Heart right ventricle (tissue), 16 donors: ENCODE data around the gene OTOS. TPM values are rescaled to one million over a fixed set of nuclear protein-coding genes. Genes with fewer than 3 reads are reported as not detected.

ENCODE experiments used
- ATAC-seq, 8 donors: fragments of 200-7000 bp; cut with Tn5 transposase; one replicate each; pipeline ENCODE4 v1.9.1; 2020; ENCODE audit warnings: mild to moderate bottlenecking in 8 of 8, moderate library complexity in 8 of 8, moderate number of reproducible peaks in 1 of 8
- DNase-seq, 2 donors: peaks; one replicate each; pipeline ENCODE4 v3.0.0-alpha.2; 2020
- H3K27ac ChIP-seq, 10 donors: fragments of 200-600 bp; sonication (generic) in 2 of 10; one replicate each; pipeline versions ENCODE4 v1.5.0 to v1.8.0; 2020 to 2022; ENCODE audit warnings: mild to moderate bottlenecking in 3 of 10
- H3K27me3 ChIP-seq, 7 donors: fragments of 200-600 bp; one replicate each; pipeline ENCODE4 v1.8.0; 2021 to 2022; ENCODE audit warnings: mild to moderate bottlenecking in 2 of 7
- H3K36me3 ChIP-seq, 9 donors: fragments of 200-600 bp; sonication (generic) in 1 of 9; one replicate each; pipeline versions ENCODE4 v1.5.0 to v1.8.0; 2020 to 2022; ENCODE audit warnings: mild to moderate bottlenecking in 2 of 9
- H3K4me1 ChIP-seq, 9 donors: fragments of 200-600 bp; sonication (generic) in 1 of 9; one replicate each; pipeline versions ENCODE4 v1.5.0 to v1.8.0; 2020 to 2022; ENCODE audit warnings: mild to moderate bottlenecking in 4 of 9
- H3K4me3 ChIP-seq, 10 donors: fragments of 200-600 bp; sonication (generic) in 2 of 10; one replicate each; pipeline versions ENCODE4 v1.5.0 to v1.8.0; 2020 to 2022; ENCODE audit warnings: mild to moderate bottlenecking in 7 of 10, moderate library complexity in 2 of 10
- H3K9me3 ChIP-seq, 11 donors: fragments of 200-600 bp in 10 of 11; sonication (generic) in 2 of 11; one replicate each; pipeline versions ENCODE4 v1.5.0 to v1.8.0; 2013 to 2022; ENCODE audit warnings: mild to moderate bottlenecking in 2 of 11, control low read depth in 1 of 11, moderate library complexity in 1 of 11
- WGBS, 2 donors: extraction: QIAGEN DNeasy Blood & Tissue Kit; methylation state at CpG; one replicate each; pipeline ENCODE4 v1.1.7; 2013; ENCODE audit warnings: inconsistent platforms in 1 of 2; 5-methylcytosine and 5-hydroxymethylcytosine counted together
- intact Hi-C, 10 donors: fragments of 100-400 bp; cut with DNase I; formaldehyde crosslinking; loops; one replicate each; pipeline versions ENCODE4 v1.11.1 to v1.14.2; 2022
- polyA plus RNA-seq, 2 donors: library from polyadenylated mRNA; stranded (reverse); fragments of 200-250 nt; gene quantifications; one replicate each; pipeline ENCODE4 v1.2.3, GENCODE V29; 2013
- total RNA-seq, 10 donors: library from RNA; stranded (reverse); fragmentation: NEBNext Ultra II Directional in 3 of 10; extraction: Animal tissue kit (Norgen Biotek cat#: 25700) in 3 of 10; gene quantifications; one replicate each; pipeline versions ENCODE4 v1.2.1 to v1.2.4, GENCODE V29; 2021 to 2023
- TF ChIP-seq, protein P1 (sequence below), 9 donors: fragments of 200-600 bp; sonication (generic) in 2 of 9; IDR thresholded peaks; one replicate each; pipeline versions ENCODE4 v1.5.0 to v1.8.0; 2021 to 2022; ENCODE audit warnings: antibody characterized with exemption in 9 of 9, mild to moderate bottlenecking in 5 of 9, moderate library complexity in 1 of 9
- donor health status: Arrhythmogenic right ventricular cardiomyopathy.
- donor health status: ischemic (EF 13 %, LVEDD 7.1; RV severe dilation, severe dysfunction).
- donor health status: healthy with polysubstance abuse.
- donor health status: DM: no; HTN: yes; CAD: no.
- donor health status: DM: no; HTN: no; CAD: no.
- donor health status: ischemic (EF 25% LVEDD 6.9; RV normal size, moderate dysfunction).
- donor health status: ischemic (EF 25% LVEDD 5.7; RV mildly dilated, moderate dysfunction).
- donor health status: healthy.
- donor health status: DM: yes; HTN: yes; CAD: no.
- donor health status: Ischemic cardiomyopathy.
- donor health status: ischemic (EF 35%, LVEDD 5.7; RV mildly dilated, moderate dysfunction).
- donor health status: nonischemic (EF 11% LVEDD 7.7; RV severe dilation, severe dysfunction).
- donor health status: DM: yes; HTN: yes; CAD: no.
- donor health status: PGD.
- donor health status: ischemic (EF 29% LVEDD 5.4; RV normal size, mild dysfunction).
- donor health status: nonischemic (EF 23%, LVEDD 6.1; RV moderate dilation, normal function).

The OTOS gene
- total and polyA plus RNA-seq, 12 donors: not detected

DNA sequence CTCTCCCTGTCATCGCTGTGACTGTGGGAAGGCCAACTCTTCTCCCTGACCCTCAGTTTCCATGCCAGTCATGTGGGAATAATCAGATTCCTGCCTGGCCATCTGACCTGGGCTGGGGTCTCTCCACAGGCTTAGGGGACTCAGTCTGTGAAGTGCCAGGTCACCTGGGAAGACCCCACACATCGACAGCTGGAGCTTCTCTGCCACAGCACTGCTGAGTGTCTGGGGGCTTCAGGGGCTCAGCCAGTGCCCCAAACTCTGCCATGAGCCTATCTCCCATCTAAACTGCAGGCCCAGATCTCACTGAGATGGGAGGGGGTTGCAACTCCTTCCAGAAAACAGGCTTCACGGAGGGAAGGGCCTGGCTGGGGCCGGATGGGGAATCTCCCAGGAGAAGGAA lies 42.0 kb upstream of the OTOS start:
- Histone ChIP-seq H3K4me3 (no peak overlapping the region), H3K36me3 (no peaks in the 10 kb centered on the region), H3K4me1 (no peaks in the 10 kb centered on the region), H3K9me3 (peaks cover 0 to under 1% (median 0%) of the 10 kb centered on the region in 11 donors), H3K27ac (no peak overlapping the region), H3K27me3 (peaks cover 0 to 59% (median 14%) of the 10 kb centered on the region in 7 donors)
- no peak for DNase-seq
- 76 to 85% methylated on average over 4 of the region's 4 CpGs for WGBS, 2 donors
- intact Hi-C loops: no loop called here
- no peak for ATAC-seq
- TF ChIP-seq, protein P1, sequence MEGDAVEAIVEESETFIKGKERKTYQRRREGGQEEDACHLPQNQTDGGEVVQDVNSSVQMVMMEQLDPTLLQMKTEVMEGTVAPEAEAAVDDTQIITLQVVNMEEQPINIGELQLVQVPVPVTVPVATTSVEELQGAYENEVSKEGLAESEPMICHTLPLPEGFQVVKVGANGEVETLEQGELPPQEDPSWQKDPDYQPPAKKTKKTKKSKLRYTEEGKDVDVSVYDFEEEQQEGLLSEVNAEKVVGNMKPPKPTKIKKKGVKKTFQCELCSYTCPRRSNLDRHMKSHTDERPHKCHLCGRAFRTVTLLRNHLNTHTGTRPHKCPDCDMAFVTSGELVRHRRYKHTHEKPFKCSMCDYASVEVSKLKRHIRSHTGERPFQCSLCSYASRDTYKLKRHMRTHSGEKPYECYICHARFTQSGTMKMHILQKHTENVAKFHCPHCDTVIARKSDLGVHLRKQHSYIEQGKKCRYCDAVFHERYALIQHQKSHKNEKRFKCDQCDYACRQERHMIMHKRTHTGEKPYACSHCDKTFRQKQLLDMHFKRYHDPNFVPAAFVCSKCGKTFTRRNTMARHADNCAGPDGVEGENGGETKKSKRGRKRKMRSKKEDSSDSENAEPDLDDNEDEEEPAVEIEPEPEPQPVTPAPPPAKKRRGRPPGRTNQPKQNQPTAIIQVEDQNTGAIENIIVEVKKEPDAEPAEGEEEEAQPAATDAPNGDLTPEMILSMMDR (IDR thresholded peaks at IDR 0.05): no peak

DNA sequence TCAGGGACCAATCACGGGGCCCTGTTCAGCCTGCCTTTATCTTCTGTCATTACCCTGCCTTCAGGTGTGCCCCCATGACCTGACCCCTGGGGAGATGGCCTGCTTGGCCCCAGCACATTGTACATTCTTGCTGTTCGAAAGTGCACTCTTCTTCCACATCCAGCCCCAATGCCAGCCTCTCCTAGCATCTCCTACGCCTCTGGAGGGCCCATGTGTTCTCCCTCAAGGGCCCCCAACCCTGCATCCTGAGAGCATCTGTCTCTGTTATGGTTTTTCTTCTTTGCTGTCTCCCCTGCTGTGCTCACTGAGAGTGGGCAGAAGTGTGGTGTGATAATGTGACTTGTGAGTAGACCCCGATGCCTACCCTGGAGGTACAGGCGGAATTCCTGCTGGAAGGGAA lies 41.5 kb upstream of the OTOS start:
- WGBS, 2 donors: 80 to 86% methylated on average over 5 of the region's 5 CpGs
- Histone ChIP-seq H3K27ac (no peak overlapping the region), H3K36me3 (no peaks in the 10 kb centered on the region), H3K27me3 (peaks cover 0 to 64% (median 17%) of the 10 kb centered on the region in 7 donors), H3K4me1 (no peaks in the 10 kb centered on the region), H3K9me3 (no peaks in the 10 kb centered on the region), H3K4me3 (no peak overlapping the region)
- intact Hi-C loops: no loop called here
- DNase-seq: no peak
- TF ChIP-seq, protein P1 (IDR thresholded peaks at IDR 0.05): no peak
- ATAC-seq: no peak

DNA sequence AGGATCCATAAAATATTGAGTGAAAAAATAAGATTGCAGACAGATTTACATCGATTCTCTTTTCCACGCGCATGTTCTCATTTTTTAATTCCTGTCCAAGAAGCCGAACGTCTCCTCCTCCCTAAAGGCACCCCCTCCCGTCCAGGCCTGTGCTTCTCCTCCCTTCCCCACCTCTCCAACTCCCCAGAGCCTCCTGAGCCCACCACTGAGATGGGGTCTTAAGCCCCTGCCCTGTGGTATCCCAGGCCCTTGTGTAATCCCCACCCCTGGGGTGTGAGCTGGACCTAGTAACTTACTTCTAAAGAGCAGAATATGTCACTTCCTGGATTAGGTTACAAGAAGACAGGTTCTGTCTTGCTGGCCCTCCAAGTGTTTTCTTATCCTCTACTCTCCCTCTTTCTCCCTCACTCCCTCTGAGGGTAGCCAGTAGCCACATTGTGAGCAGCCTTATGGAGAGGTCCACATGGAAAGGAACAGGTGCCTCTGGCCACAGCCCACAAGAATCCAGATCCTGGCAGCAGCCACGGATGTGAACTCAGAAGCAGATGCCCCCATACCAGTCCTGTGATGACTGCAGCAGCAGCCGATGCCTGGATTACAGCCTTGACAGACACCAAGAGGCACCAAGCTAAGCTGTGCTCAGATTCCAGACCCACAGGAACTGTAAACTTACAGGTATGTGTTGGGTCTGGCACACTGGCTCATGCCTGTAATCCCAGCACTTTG lies 39.6 kb upstream of the OTOS start:
- no peak overlapping the region for H3K4me3 ChIP-seq
- H3K36me3 ChIP-seq: no peaks in the 10 kb centered on the region
- intact Hi-C loops: no loop called here
- TF ChIP-seq, protein P1 (IDR thresholded peaks at IDR 0.05): no peak
- peaks cover 0 to 69% (median 20%) of the 10 kb centered on the region in 7 donors for H3K27me3 ChIP-seq
- ATAC-seq (no peak), DNase-seq (no peak)
- no peaks in the 10 kb centered on the region for H3K4me1 ChIP-seq
- H3K27ac ChIP-seq: no peak overlapping the region
- no peaks in the 10 kb centered on the region for H3K9me3 ChIP-seq
- WGBS, 2 donors: 76% methylated on average over 8 of the region's 8 CpGs

DNA sequence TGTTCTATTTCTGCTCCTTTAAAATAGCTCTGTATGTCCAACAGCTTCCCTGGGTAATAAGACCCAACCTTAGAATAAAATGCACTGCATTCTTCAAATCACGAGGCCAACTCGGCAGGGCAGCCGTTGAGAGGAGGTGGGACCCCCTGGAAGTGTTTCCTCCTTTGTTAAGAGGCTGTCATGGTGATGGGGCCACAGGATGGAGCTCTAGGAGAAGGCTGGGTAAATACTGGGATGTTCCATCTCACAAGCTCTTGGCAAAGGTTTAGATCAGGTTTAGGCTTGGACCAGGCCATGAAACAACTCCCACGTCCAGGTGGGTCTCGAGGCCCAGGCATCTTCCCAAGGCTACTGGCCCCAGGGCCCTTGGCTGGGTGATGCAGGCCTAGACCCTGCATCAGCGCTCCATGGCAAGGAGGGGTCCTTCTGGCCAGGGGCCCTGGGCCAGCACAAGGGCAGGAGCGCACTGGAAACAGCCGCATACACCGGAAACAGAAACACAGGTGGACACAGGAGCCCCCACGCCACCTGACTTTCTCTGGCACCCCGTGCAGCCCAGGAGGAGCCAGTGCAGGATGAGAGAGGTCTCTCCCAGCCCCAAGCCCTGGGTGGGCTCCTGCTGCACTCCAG lies 38.8 kb upstream of the OTOS start:
- Histone ChIP-seq H3K27me3 (peaks cover 0 to 76% (median 26%) of the 10 kb centered on the region in 7 donors), H3K4me1 (no peaks in the 10 kb centered on the region), H3K9me3 (no peaks in the 10 kb centered on the region), H3K4me3 (no peak overlapping the region), H3K27ac (no peak overlapping the region), H3K36me3 (no peaks in the 10 kb centered on the region)
- ATAC-seq (no peak), DNase-seq (no peak)
- TF ChIP-seq, protein P1 (IDR thresholded peaks at IDR 0.05): no peak
- WGBS, 2 donors: 72 to 74% methylated on average over 11 of the region's 11 CpGs
- intact Hi-C loops: no loop called here
